ENCODE results near the gene SLC45A1.

The SLC45A1 gene

DNA sequence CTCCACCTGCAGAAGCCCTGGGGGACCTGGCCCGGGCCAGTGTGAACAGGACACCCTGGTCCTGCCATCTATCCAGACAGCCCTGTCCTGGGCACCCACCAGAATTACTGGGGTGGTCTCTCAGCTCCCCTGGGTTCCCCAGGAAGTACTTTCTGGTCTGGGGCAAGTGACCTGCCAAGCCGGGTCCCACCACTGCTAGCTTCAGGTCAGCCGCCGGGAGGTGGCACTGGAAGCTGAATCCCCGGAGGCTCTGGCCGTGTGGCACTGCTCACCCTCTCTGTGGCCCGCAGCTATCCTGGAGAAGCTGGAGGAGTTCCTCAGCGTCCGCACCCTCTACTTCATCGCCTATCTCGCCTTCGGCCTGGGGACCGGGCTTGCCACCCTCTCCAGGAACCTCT, 21.3 kb downstream of the SLC45A1 start:
- Mint-ChIP-seq H3K36me3 (peaks cover 4% of the 10 kb centered on the region), H3K4me1 (ENCODE audit: low read depth) (no peaks in the 10 kb centered on the region), H3K4me3 (no peak overlapping the region), H3K9me3 (ENCODE audit: low read depth) (no peaks in the 10 kb centered on the region), H3K27ac (no peak overlapping the region), H3K27me3 (no peaks in the 10 kb centered on the region)

DNA sequence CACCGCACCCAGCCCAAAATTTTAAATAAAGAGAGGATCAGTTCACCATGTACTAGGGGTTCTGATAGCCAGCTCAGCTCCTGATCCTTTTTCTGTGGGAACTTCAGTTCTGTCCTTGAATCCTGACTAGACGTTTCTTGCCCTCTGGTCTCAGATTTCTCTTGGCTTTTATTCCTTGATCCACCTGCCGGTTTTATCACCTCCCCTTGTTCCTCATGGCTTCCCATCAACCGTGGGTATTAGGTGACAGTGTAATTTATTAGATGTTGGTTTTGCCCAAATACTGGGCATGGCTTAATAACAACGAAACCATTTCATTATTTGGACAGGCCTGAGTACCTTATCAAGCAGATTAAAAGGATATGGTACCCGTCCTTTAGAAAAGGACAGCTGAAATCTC, 22.5 kb downstream of the SLC45A1 start:
- Mint-ChIP-seq H3K27me3 (no peaks in the 10 kb centered on the region), H3K4me1 (ENCODE audit: low read depth) (no peaks in the 10 kb centered on the region), H3K36me3 (peaks cover 4% of the 10 kb centered on the region), H3K27ac (no peak overlapping the region), H3K9me3 (ENCODE audit: low read depth) (no peaks in the 10 kb centered on the region), H3K4me3 (no peak overlapping the region)

DNA sequence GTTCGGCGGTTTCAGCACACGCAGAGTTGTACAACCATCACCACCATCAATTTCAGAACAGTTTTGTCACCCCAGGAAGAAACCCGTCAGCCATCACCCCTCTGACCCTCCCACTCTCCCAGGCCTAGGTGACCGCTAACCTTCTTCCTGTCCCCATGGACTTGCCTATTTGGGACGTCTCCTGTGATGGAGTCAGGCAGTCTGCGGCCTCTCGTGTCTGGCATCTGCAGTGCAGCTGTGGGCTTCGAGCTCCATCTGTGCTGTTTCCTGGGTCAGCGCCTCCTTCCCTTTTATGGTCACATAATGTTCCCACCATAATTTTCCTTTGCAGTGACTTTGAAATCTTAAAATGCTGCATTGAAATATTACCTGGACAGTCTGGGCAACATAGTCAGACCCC, 24.4 kb downstream of the SLC45A1 start:
- H3K36me3 Mint-ChIP-seq, result peaks cover 2% of the 10 kb centered on the region
- no peaks in the 10 kb centered on the region for H3K4me1 Mint-ChIP-seq (ENCODE audit: low read depth)
- no peak overlapping the region for H3K4me3 Mint-ChIP-seq
- H3K27me3 Mint-ChIP-seq, result no peaks in the 10 kb centered on the region
- no peaks in the 10 kb centered on the region for H3K9me3 Mint-ChIP-seq (ENCODE audit: low read depth)
- H3K27ac Mint-ChIP-seq, result no peak overlapping the region

DNA sequence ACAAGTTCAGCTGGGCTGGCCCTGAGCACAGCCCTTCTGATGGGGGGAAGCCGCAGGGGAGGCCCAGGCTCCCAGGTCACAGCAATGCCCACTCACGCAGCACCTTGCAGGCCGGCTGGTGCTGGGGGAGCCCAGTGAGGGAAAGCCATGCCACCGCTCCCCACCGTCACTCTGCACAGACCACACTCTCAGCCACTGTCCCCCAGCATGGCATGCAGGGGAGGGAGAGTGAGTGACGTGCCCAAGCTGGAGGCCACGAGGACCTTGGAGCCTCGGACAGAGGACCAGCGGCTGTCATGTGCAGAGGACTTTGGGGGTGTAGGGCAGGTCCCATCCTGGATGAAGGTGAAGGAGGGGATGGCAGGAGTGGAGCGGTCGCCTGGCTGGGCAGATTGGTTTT, 25.1 kb downstream of the SLC45A1 start:
- no peak overlapping the region for H3K27ac Mint-ChIP-seq
- H3K9me3 Mint-ChIP-seq (ENCODE audit: low read depth), result no peaks in the 10 kb centered on the region
- no peak overlapping the region for H3K4me3 Mint-ChIP-seq
- no peaks in the 10 kb centered on the region for H3K4me1 Mint-ChIP-seq (ENCODE audit: low read depth)
- peaks cover 2% of the 10 kb centered on the region for H3K36me3 Mint-ChIP-seq
- H3K27me3 Mint-ChIP-seq, result no peaks in the 10 kb centered on the region

DNA sequence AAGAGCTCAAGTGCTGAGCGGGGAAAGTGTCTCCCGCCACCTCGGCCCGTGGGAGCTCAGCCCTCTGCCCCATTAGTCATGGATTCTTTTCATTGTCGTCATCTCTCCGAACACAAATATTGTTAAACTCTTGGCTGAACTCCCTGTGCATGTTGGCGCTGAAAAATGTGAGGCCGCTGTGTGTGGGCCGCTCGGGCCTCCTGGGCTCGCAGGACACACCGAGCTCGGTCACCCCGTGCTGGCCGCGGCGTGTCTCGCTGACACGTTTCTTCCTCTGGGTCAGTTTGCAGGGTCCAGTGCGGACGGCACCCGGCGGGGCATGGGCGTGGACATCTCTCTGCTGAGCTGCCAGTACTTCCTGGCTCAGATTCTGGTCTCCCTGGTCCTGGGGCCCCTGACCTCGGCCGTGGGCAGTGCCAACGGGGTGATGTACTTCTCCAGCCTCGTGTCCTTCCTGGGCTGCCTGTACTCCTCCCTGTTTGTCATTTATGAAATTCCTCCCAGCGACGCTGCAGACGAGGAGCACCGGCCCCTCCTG, 25.6 kb downstream of the SLC45A1 start:
- Mint-ChIP-seq H3K4me3 (no peak overlapping the region), H3K4me1 (ENCODE audit: low read depth) (no peaks in the 10 kb centered on the region), H3K9me3 (ENCODE audit: low read depth) (no peaks in the 10 kb centered on the region), H3K27ac (no peak overlapping the region), H3K27me3 (no peaks in the 10 kb centered on the region), H3K36me3 (peaks cover 2% of the 10 kb centered on the region)

DNA sequence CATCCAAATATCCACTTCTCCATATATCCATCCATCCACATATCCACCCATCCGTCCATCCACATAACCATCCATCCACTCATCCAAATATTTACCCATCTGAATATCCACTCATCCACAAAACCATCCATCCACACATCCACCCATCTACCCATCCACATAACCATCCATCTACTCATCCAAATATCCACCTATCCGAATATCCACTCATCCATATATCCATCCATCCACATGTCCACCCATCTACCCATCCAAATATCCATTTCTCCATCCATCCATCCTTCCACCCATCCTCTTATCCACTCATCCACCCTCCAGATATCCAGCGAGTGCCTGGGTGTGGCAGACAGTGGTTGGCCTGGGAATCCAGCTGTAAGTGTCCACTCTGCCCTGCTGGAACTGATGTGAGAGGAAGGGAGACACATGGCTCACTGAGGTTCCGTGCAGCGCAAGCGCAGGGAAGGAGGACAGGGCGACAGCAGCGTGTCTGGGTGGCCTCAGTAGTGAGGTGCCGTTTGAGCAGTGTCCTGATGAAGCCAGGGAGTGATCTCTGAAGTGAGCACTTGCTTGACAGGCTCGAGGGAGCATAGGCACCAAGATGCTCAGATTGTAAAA, 27.1 kb downstream of the SLC45A1 start:
- Mint-ChIP-seq H3K27me3 (peaks cover 2% of the 10 kb centered on the region), H3K4me3 (no peak overlapping the region), H3K27ac (no peak overlapping the region), H3K36me3 (peaks cover 2% of the 10 kb centered on the region), H3K4me1 (ENCODE audit: low read depth) (peaks cover 4% of the 10 kb centered on the region), H3K9me3 (ENCODE audit: low read depth) (no peaks in the 10 kb centered on the region)

DNA sequence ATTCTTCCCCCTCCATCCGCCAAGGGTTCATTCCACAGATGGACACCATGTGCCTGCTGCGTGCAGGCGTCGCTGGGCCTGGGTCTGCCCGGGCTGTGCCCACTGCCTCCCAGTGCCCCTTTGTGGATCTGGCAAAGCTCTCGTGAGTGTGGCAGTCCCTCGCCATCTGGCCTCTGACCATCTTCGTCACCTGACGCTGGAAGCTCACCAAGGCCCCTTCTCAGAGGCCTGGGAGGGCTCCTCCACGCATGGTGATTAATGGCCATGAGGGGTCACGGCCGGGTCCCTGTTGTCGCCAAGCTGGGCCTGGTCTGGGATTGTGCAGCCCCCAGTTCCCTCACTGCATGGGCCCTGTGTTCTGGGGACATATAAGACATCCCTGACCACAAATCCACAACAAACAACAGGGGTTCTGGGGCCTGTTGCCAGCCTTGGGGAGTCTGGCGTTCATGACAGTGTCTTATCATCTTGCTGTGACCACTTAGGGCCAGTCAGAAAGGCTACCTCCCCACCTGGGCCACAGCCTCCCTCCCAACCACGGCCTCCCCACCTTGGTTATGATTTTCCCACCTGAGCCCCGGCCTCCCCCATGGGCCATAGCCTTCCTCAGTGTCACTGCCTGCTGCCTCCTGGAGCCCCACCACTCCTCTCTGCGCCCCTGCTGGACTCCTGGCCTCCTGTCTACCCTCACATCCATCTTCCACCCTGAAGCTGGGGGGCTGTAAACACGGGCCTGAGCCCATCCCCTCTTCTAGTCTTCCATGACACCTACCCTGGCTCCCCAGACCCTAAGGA, 27.9 kb downstream of the SLC45A1 start:
- H3K27ac Mint-ChIP-seq, result no peak overlapping the region
- H3K36me3 Mint-ChIP-seq, result no peaks in the 10 kb centered on the region

DNA sequence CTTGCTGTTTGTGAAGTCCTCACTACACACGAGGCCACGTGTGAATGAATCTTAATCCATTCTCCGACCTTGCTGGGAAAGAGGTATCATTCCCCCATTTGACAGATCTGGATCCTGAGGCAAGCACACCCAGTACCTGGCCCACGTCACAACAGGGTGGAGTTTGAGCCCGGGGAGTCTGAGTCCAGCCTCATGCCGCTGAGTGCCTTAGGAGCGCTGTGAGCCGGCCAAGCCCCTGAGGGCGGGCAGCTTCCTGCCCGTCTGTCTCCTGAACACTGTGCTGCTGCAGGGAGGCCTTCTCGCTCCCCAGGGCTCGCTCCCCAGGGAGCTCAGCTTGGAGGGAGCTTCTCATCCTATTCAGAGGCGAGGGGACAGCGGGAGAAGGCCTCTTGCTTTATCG, 29.7 kb downstream of the SLC45A1 start:
- no peak overlapping the region for H3K27ac Mint-ChIP-seq
- peaks cover 4% of the 10 kb centered on the region for H3K4me1 Mint-ChIP-seq (ENCODE audit: low read depth)
- H3K9me3 Mint-ChIP-seq (ENCODE audit: low read depth), result no peaks in the 10 kb centered on the region
- H3K4me3 Mint-ChIP-seq, result no peak overlapping the region
- peaks cover 2% of the 10 kb centered on the region for H3K27me3 Mint-ChIP-seq
- no peaks in the 10 kb centered on the region for H3K36me3 Mint-ChIP-seq

More for the DNA sequence above, 27.9 kb downstream of the SLC45A1 start:
- peaks cover 2% of the 10 kb centered on the region for H3K27me3 Mint-ChIP-seq
- no peak overlapping the region for H3K4me3 Mint-ChIP-seq
- H3K4me1 Mint-ChIP-seq (ENCODE audit: low read depth), result peaks cover 4% of the 10 kb centered on the region
- no peaks in the 10 kb centered on the region for H3K9me3 Mint-ChIP-seq (ENCODE audit: low read depth)

DNA sequence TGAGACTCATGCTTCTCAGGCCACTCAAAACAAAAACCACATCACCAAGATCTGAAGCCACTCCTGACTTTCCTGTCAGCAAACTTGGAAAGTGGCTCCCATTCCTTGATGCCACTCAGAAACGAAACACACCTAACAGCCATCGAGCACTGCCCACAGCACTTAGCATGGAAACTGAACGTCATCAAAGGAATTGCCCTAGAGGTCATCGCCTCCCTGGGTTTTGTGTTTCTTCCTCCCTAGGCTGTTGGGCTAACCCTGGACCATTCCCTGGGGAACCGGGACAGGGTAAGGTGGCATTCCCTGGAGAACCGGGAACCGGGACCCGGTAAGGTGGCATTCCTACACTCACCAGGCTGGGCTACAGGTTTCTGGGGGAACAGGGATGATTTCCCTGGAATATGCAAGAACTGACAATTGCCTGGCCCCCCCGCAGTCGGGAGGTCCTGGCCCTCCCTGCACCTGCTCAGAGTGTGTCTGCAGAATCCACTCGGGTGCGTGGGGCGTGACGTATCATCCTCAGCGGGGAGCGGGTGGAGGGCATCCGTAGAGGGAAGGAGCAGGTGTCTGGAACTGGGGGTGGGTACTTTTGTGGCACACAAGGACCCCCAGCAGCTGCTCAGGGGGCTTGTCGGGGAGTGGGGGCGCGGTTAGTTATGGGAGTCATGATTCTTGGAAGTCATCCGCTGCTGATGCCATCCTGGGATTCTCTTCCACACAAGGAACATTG, 30.3 kb downstream of the SLC45A1 start:
- Mint-ChIP-seq H3K4me3 (no peak overlapping the region), H3K27ac (no peak overlapping the region), H3K27me3 (peaks cover 2% of the 10 kb centered on the region), H3K9me3 (ENCODE audit: low read depth) (no peaks in the 10 kb centered on the region), H3K4me1 (ENCODE audit: low read depth) (peaks cover 4% of the 10 kb centered on the region), H3K36me3 (no peaks in the 10 kb centered on the region)

DNA sequence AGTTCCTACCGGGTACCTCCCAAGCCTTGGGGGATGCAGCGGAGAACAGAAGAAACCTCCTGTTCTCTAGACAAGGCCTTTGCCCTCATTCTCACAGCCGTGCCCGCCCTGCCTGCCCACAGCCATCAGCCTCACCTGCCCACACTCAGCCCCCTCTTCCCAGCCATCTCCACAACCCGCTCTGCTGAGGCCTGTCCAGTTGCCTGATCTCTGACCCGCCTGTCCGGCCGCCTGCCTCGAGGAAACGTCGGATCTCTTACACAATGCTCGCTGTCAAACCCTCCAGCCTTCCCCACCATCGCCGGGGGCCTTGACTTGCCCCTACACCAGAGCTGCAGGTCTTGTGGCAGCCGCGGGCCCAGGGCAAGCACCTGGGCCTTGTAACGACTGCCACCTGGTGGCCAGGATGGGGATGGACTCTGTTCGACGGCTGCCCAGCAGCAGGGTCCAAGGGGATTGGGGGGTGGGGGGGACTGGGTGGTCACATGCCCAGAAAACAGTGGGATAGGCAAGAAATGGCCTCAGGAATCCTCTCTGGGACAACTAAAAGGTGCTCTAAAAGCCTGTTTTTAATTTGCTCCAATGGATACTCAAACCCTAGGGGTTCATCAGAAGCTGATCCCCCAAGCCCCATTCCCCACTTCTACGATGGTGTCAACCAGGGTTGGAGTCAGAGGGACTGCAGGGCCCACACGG, 31.0 kb downstream of the SLC45A1 start:
- Mint-ChIP-seq H3K27ac (no peak overlapping the region), H3K27me3 (peaks cover 2% of the 10 kb centered on the region), H3K36me3 (no peaks in the 10 kb centered on the region), H3K9me3 (ENCODE audit: low read depth) (no peaks in the 10 kb centered on the region), H3K4me1 (ENCODE audit: low read depth) (peaks cover 4% of the 10 kb centered on the region), H3K4me3 (no peak overlapping the region)

DNA sequence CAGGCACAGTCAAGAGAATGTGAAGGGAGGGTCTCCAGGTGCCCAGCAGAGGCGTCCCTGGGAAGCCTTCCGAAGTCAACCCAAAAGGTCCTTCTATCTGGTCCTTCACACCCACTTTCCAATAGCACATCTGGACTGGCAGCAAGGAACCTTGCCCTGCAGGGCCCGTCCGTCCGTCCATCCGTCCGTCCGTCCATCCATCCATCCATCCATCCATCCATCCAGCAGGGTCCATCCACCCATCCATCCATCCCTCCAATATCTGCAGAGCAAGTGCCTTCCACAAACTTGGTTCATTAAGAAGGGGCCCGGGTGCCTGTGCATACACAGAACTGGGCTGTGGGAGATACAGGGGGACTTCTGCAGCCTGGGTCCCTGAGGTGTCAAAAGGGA, 31.6 kb downstream of the SLC45A1 start:
- Mint-ChIP-seq H3K27me3 (peaks cover 2% of the 10 kb centered on the region), H3K36me3 (no peaks in the 10 kb centered on the region), H3K27ac (no peak overlapping the region), H3K4me1 (ENCODE audit: low read depth) (peaks cover 4% of the 10 kb centered on the region), H3K9me3 (ENCODE audit: low read depth) (no peaks in the 10 kb centered on the region), H3K4me3 (no peak overlapping the region)

DNA sequence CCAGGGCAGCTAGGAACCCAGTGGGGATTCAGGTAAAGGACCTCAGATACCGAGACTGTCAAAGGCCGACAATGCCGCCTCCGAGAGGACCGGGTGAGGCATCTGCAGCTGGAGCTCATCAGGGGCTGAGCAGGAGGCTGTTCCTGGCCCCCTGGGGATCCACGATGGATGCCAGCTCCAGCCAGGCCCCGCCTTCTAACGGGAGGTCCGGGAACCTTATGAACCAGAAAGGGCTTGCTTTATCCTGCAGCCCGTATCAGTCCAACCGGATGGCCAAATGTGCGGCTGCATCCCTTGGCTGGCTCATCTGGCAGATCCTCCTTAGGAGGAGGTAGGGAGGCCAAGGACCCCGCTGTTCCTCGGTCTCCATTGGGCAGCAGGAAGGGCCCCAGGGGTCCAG, 32.0 kb downstream of the SLC45A1 start:
- H3K4me3 Mint-ChIP-seq, result no peak overlapping the region
- H3K27me3 Mint-ChIP-seq, result peaks cover 2% of the 10 kb centered on the region
- H3K27ac Mint-ChIP-seq, result no peak overlapping the region
- peaks cover 4% of the 10 kb centered on the region for H3K4me1 Mint-ChIP-seq (ENCODE audit: low read depth)
- H3K36me3 Mint-ChIP-seq, result no peaks in the 10 kb centered on the region
- H3K9me3 Mint-ChIP-seq (ENCODE audit: low read depth), result no peaks in the 10 kb centered on the region

DNA sequence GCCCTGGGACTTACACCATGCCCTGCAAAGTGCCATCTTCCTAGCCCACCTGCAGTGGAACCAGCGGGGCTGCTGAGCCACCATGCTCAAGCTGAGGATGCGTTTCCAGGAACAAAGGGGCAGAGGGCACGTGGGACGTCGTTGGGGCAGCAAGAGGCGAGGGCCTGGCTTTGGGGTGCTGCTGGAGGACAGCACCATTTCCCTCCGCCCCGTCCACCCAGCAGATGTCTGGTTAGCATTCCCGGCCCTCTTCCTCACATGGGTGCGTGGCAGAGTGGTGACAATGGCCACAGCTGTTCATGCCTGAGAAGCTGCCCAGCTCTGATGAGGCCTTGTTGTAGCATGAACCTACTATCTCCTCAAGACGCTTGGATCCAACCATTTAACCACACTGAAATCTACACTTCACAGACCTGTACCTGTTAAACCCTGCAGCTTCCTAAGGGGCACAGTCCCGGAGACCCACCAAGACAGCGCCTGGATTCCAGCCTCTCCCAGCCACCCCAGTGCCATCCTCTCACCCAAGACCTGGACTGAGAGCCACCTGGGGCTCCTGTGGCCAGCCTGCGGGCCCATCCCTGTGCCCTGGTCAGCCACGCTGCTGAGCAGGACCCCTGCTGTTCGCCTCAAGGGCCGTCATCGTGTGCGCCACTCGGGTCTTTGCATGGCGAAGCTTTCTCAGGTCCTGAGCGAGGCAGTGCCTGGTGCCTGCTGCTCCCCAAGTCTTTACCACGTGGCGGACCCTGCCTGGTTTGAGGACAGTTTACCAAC, 33.2 kb downstream of the SLC45A1 start:
- peaks cover 4% of the 10 kb centered on the region for H3K4me1 Mint-ChIP-seq (ENCODE audit: low read depth)
- H3K9me3 Mint-ChIP-seq (ENCODE audit: low read depth), result no peaks in the 10 kb centered on the region
- H3K36me3 Mint-ChIP-seq, result no peaks in the 10 kb centered on the region
- no peak overlapping the region for H3K4me3 Mint-ChIP-seq
- H3K27me3 Mint-ChIP-seq, result peaks cover 2% of the 10 kb centered on the region
- H3K27ac Mint-ChIP-seq, result no peak overlapping the region

Data from activated naive CD8-positive, alpha-beta T cell (primary cell).